ENCODE results near the gene KCNA3.

The KCNA3 gene

GRCh38 chr1:110713221-110713620 is 38.5 kb upstream of the KCNA3 start:
- no peak for DNase-seq (ENCODE audit: low read depth)
- no peak for TF ChIP-seq CTCF (IDR thresholded peaks at IDR 0.05; ENCODE audit: insufficient read depth, low read depth, low read length, missing control alignments)
- H3K4me3 ChIP-seq (ENCODE audit: low read depth, low read length) = no peak overlapping the region

DNA sequence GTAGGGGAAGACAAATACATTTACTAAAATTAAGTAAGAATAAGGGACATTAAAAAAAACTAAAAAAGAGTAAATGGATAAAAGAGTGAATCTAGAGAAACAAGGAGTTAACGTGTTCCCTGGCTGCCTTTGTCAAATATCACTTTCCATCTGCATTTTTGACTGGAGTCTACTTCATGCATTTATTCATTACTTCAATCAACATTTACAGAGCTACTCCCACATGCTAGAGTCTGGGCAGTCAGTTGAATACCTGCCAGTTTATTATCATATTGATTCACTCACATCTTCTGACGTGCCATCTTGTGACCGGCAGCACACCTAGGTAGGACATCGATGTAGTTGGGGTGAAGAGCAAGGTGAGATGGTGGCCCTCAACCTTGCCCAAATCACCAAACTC is 35.6 kb upstream of the KCNA3 start:
- H3K4me3 ChIP-seq (ENCODE audit: low read depth, low read length) = no peak overlapping the region
- DNase-seq (ENCODE audit: low read depth) = no peak
- TF ChIP-seq CTCF (IDR thresholded peaks at IDR 0.05; ENCODE audit: insufficient read depth, low read depth, low read length, missing control alignments) = no peak

DNA sequence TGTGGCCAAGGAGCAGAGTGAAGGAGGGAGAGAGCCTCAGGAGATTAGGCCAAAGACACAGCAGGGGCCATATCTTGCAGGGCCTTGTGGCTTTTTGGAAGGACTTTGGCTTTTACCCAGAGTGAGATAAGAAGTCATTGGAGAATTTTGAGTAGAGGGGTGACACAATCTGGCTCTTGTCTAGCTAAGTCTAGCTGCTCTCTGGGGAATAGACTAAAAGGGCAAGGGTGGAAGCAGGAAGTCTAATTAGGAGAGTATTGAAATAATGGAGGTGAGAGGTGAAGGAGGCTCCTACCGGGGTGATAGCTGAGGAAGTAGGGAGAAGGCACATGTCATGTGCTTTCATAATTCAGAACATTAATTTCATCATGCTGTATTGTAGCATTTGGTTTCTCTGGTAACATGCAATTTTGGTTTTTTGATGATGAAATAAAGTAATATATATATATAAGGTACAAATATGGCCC is 34.3 kb upstream of the KCNA3 start:
- H3K4me3 ChIP-seq (ENCODE audit: low read depth, low read length) = no peak overlapping the region
- no peak for TF ChIP-seq CTCF (IDR thresholded peaks at IDR 0.05; ENCODE audit: insufficient read depth, low read depth, low read length, missing control alignments)
- DNase-seq (ENCODE audit: low read depth) = no peak

DNA sequence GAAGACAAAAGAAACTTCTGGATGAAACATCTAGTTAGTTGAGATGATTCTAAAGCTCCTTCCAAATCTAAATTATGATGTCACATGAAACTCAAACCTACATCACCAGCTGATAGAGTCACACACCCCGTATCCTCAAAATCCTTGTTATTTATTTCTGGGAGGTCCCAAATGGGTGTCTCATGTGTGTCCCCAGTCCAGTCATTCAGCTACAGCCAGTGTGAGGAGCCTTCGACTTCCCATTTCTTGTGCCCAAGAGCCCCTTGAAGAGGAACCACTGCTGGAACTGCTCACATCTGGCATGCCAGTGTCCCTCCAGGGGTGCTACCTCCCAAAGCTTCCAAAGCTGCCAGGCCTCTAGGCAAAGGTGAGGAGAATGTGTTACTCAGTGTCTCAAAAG is 32.5 kb upstream of the KCNA3 start:
- no peak for DNase-seq (ENCODE audit: low read depth)
- TF ChIP-seq CTCF (IDR thresholded peaks at IDR 0.05; ENCODE audit: insufficient read depth, low read depth, low read length, missing control alignments) = no peak
- no peak overlapping the region for H3K4me3 ChIP-seq (ENCODE audit: low read depth, low read length)

- no peak for TF ChIP-seq CTCF (IDR thresholded peaks at IDR 0.05; ENCODE audit: insufficient read depth, low read depth, low read length, missing control alignments)
- DNase-seq (ENCODE audit: low read depth) = no peak
- no peak overlapping the region for H3K4me3 ChIP-seq (ENCODE audit: low read depth, low read length)
These were observed 31.9 kb upstream of the KCNA3 start for GRCh38 chr1:110706621-110707020.

- DNase-seq (ENCODE audit: low read depth) = no peak
- H3K4me3 ChIP-seq (ENCODE audit: low read depth, low read length) = no peak overlapping the region
- TF ChIP-seq CTCF (IDR thresholded peaks at IDR 0.05; ENCODE audit: insufficient read depth, low read depth, low read length, missing control alignments) = no peak
These were observed 27.5 kb upstream of the KCNA3 start for GRCh38 chr1:110702260-110702659.

DNA sequence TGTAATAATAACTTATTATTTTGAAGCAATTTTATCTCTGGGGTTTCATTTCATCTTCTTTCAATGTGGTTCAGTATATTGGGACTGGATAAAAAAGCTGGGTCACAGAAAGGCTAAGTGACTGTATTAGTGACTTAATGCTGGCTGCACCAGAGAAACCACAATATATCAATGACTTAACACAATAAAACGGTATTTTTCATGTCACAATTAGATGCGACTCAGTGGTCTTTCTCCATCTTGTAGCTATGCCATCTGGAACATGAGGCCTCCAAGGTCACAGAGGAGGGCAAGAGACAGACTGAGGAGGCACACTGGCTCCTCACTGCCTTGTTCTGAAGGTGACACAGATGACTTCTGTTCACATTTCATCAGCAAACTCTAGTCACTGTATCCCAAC is 26.0 kb upstream of the KCNA3 start:
- DNase-seq (ENCODE audit: low read depth) = no peak
- no peak overlapping the region for H3K4me3 ChIP-seq (ENCODE audit: low read depth, low read length)
- no peak for TF ChIP-seq CTCF (IDR thresholded peaks at IDR 0.05; ENCODE audit: insufficient read depth, low read depth, low read length, missing control alignments)

All from GM12865 (cell line).